Mesendoderm (in vitro differentiated cells): ENCODE data around the gene EEF2K.

Experiments used
- DNase-seq: peaks from one replicate; pipeline ENCODE4 v3.0.0; 2013
- H2AK5ac ChIP-seq: 2 replicates; pipeline ENCODE4 v1.6.1; 2013; ENCODE audit warnings: low read length, inconsistent platforms
- H2BK120ac ChIP-seq: 2 replicates; pipeline ENCODE4 v1.6.1; 2013; ENCODE audit warnings: low read depth, mild to moderate bottlenecking, low read length, moderate library complexity, mixed read lengths
- H2BK15ac ChIP-seq: replicated peaks from 2 replicates; pipeline ENCODE4 v1.6.1; 2013; ENCODE audit warnings: low read depth, mild to moderate bottlenecking, moderate library complexity
- H2BK5ac ChIP-seq: 2 replicates; pipeline ENCODE4 v1.6.1; 2013; ENCODE audit warnings: low read length, inconsistent platforms
- H3K18ac ChIP-seq: 2 replicates; pipeline ENCODE4 v1.6.1; 2013; ENCODE audit warnings: mild to moderate bottlenecking, low read length, mixed read lengths
- H3K23ac ChIP-seq: one replicate; pipeline ENCODE4 v1.6.1; 2013; ENCODE audit warnings: low read length
- H3K27ac ChIP-seq: 2 replicates; pipeline ENCODE4 v1.5.1; 2013; ENCODE audit warnings: low read depth, mild to moderate bottlenecking, inconsistent platforms, low read length, moderate library complexity
- H3K27me3 ChIP-seq: 2 replicates; pipeline ENCODE4 v1.6.1; 2013; ENCODE audit warnings: low read length, control low read depth, mild to moderate bottlenecking, inconsistent platforms; ENCODE audit not compliant: insufficient read depth, poor library complexity
- H3K36me3 ChIP-seq: 2 replicates; pipeline ENCODE4 v1.6.1; 2013; ENCODE audit warnings: low read length, inconsistent platforms; ENCODE audit not compliant: control insufficient read depth, insufficient read depth
- H3K4ac ChIP-seq: one replicate; pipeline ENCODE4 v1.6.1; 2013; ENCODE audit warnings: low read depth, mild to moderate bottlenecking, low read length, moderate library complexity
- H3K4me1 ChIP-seq: 2 replicates; pipeline ENCODE4 v1.6.1; 2013; ENCODE audit warnings: low read depth, low read length, inconsistent platforms; ENCODE audit not compliant: control insufficient read depth
- H3K4me2 ChIP-seq: 2 replicates; pipeline ENCODE4 v1.6.1; 2013; ENCODE audit warnings: low read length
- H3K4me3 ChIP-seq: 2 replicates; pipeline ENCODE4 v1.5.1; 2013; ENCODE audit warnings: mild to moderate bottlenecking, low read length
- H3K56ac ChIP-seq: one replicate; pipeline ENCODE4 v1.6.1; 2013; ENCODE audit warnings: low read length
- H3K79me1 ChIP-seq: 2 replicates; pipeline ENCODE4 v1.6.1; 2013; ENCODE audit warnings: low read length, inconsistent platforms
- H3K79me2 ChIP-seq: 2 replicates; pipeline ENCODE4 v1.6.1; 2013; ENCODE audit warnings: mild to moderate bottlenecking, low read length; ENCODE audit not compliant: control insufficient read depth, insufficient read depth
- H3K9ac ChIP-seq: 2 replicates; pipeline ENCODE4 v1.6.1; 2013; ENCODE audit warnings: low read length, inconsistent platforms
- H4K5ac ChIP-seq: one replicate; pipeline ENCODE4 v1.6.1; 2013; ENCODE audit warnings: low read length
- H4K8ac ChIP-seq: one replicate; pipeline ENCODE4 v1.6.1; 2013; ENCODE audit warnings: low read depth, mild to moderate bottlenecking, control low read depth, low read length, moderate library complexity
- WGBS: extraction: QIAGEN DNeasy Blood & Tissue Kit; methylation state at CpG from one replicate; pipeline ENCODE4 v1.1.7; 2013; ENCODE audit warnings: low lambda C conversion rate, missing lambda C conversion rate; ENCODE audit not compliant: insufficient coverage; ENCODE audit errors: extremely low coverage; 5-methylcytosine and 5-hydroxymethylcytosine counted together

The EEF2K gene

GRCh38 chr16:22220069-22220440 is 14.0 kb downstream of the EEF2K start:
- no peaks in the 10 kb centered on the region for H3K36me3 ChIP-seq
- H3K4me1 ChIP-seq: no peaks in the 10 kb centered on the region
- no peaks in the 10 kb centered on the region for H3K27me3 ChIP-seq
- WGBS: no CpG with 5 or more reads among the region's 11 CpGs
- H3K27ac ChIP-seq: no peak overlapping the region
- no peak overlapping the region for H3K4me2 ChIP-seq
- H3K4me3 ChIP-seq: no peak overlapping the region
- H2AK5ac ChIP-seq: no peak overlapping the region
- no peak for DNase-seq
- no peaks in the 10 kb centered on the region for H3K79me1 ChIP-seq
- no peak overlapping the region for H3K56ac ChIP-seq
- H3K23ac ChIP-seq: no peak overlapping the region
- no peak overlapping the region for H4K5ac ChIP-seq
- H4K8ac ChIP-seq: no peak overlapping the region
- no peak overlapping the region for H3K18ac ChIP-seq
- no peaks in the 10 kb centered on the region for H3K79me2 ChIP-seq
- no peak overlapping the region for H2BK120ac ChIP-seq
- H2BK5ac ChIP-seq: no peak overlapping the region
- no peak overlapping the region for H2BK15ac ChIP-seq
- H3K4ac ChIP-seq: no peak overlapping the region
- H3K9ac ChIP-seq: no peak overlapping the region

- H3K18ac ChIP-seq: no peak overlapping the region
- H3K79me2 ChIP-seq: no peaks in the 10 kb centered on the region
- H3K4me2 ChIP-seq: no peak overlapping the region
- no peak overlapping the region for H4K5ac ChIP-seq
- no peak overlapping the region for H3K27ac ChIP-seq
- no peak overlapping the region for H2BK120ac ChIP-seq
- H2BK5ac ChIP-seq: no peak overlapping the region
- no peak overlapping the region for H4K8ac ChIP-seq
- H2BK15ac ChIP-seq: no peak overlapping the region
- no peaks in the 10 kb centered on the region for H3K27me3 ChIP-seq
- H2AK5ac ChIP-seq: no peak overlapping the region
- no peak overlapping the region for H3K4ac ChIP-seq
- no peaks in the 10 kb centered on the region for H3K4me1 ChIP-seq
- H3K36me3 ChIP-seq: no peaks in the 10 kb centered on the region
- DNase-seq: no peak
- H3K4me3 ChIP-seq: no peak overlapping the region
- no peak overlapping the region for H3K23ac ChIP-seq
- H3K56ac ChIP-seq: no peak overlapping the region
- no peak overlapping the region for H3K9ac ChIP-seq
- no CpG with 5 or more reads among the region's 9 CpGs for WGBS
- no peaks in the 10 kb centered on the region for H3K79me1 ChIP-seq
These were observed 14.6 kb downstream of the EEF2K start for GRCh38 chr16:22220714-22221113.

- Histone ChIP-seq H3K4me3 (no peak overlapping the region), H2AK5ac (no peak overlapping the region), H3K18ac (no peak overlapping the region), H3K56ac (no peak overlapping the region), H3K9ac (no peak overlapping the region), H4K5ac (no peak overlapping the region), H3K4ac (no peak overlapping the region), H3K27ac (no peak overlapping the region), H4K8ac (no peak overlapping the region), H3K79me2 (no peaks in the 10 kb centered on the region), H3K79me1 (no peaks in the 10 kb centered on the region), H3K27me3 (no peaks in the 10 kb centered on the region), H3K4me1 (no peaks in the 10 kb centered on the region), H3K23ac (no peak overlapping the region), H2BK120ac (no peak overlapping the region), H3K36me3 (no peaks in the 10 kb centered on the region), H3K4me2 (no peak overlapping the region), H2BK15ac (no peak overlapping the region), H2BK5ac (no peak overlapping the region)
- DNase-seq: no peak
- no CpG with 5 or more reads among the region's 2 CpGs for WGBS
These were observed 15.9 kb downstream of the EEF2K start for GRCh38 chr16:22222006-22222405.

GRCh38 chr16:22222998-22223397 is 16.9 kb downstream of the EEF2K start:
- no peak overlapping the region for H2BK5ac ChIP-seq
- DNase-seq: no peak
- no peak overlapping the region for H2AK5ac ChIP-seq
- H4K8ac ChIP-seq: no peak overlapping the region
- H3K79me2 ChIP-seq: no peaks in the 10 kb centered on the region
- no peak overlapping the region for H3K4me3 ChIP-seq
- WGBS: no CpG with 5 or more reads among the region's 1 CpG
- no peaks in the 10 kb centered on the region for H3K36me3 ChIP-seq
- H3K4me1 ChIP-seq: no peaks in the 10 kb centered on the region
- no peak overlapping the region for H2BK120ac ChIP-seq
- no peak overlapping the region for H4K5ac ChIP-seq
- H3K27ac ChIP-seq: no peak overlapping the region
- no peak overlapping the region for H3K9ac ChIP-seq
- H3K4ac ChIP-seq: no peak overlapping the region
- no peak overlapping the region for H3K23ac ChIP-seq
- H3K56ac ChIP-seq: no peak overlapping the region
- no peak overlapping the region for H3K4me2 ChIP-seq
- no peaks in the 10 kb centered on the region for H3K27me3 ChIP-seq
- no peak overlapping the region for H2BK15ac ChIP-seq
- H3K79me1 ChIP-seq: no peaks in the 10 kb centered on the region
- H3K18ac ChIP-seq: no peak overlapping the region

- H3K23ac ChIP-seq: no peak overlapping the region
- H2BK15ac ChIP-seq: no peak overlapping the region
- H3K4me2 ChIP-seq: no peak overlapping the region
- no peak overlapping the region for H3K9ac ChIP-seq
- DNase-seq: no peak
- no CpG with 5 or more reads among the region's 7 CpGs for WGBS
- H3K27me3 ChIP-seq: no peaks in the 10 kb centered on the region
- no peak overlapping the region for H3K56ac ChIP-seq
- H2BK120ac ChIP-seq: no peak overlapping the region
- H3K79me2 ChIP-seq: no peaks in the 10 kb centered on the region
- H4K8ac ChIP-seq: no peak overlapping the region
- H2BK5ac ChIP-seq: no peak overlapping the region
- no peak overlapping the region for H3K27ac ChIP-seq
- no peak overlapping the region for H2AK5ac ChIP-seq
- H3K4me1 ChIP-seq: no peaks in the 10 kb centered on the region
- H3K18ac ChIP-seq: no peak overlapping the region
- no peaks in the 10 kb centered on the region for H3K79me1 ChIP-seq
- no peak overlapping the region for H3K4me3 ChIP-seq
- H3K36me3 ChIP-seq: no peaks in the 10 kb centered on the region
- no peak overlapping the region for H3K4ac ChIP-seq
- H4K5ac ChIP-seq: no peak overlapping the region
These were observed 19.0 kb downstream of the EEF2K start for GRCh38 chr16:22225060-22225459.

- H3K79me1 ChIP-seq: no peaks in the 10 kb centered on the region
- H2AK5ac ChIP-seq: no peak overlapping the region
- H2BK5ac ChIP-seq: no peak overlapping the region
- no peak overlapping the region for H3K18ac ChIP-seq
- H4K8ac ChIP-seq: no peak overlapping the region
- H3K27ac ChIP-seq: no peak overlapping the region
- H3K4ac ChIP-seq: no peak overlapping the region
- no peak overlapping the region for H2BK120ac ChIP-seq
- no peak overlapping the region for H2BK15ac ChIP-seq
- no peak for DNase-seq
- H3K4me1 ChIP-seq: no peaks in the 10 kb centered on the region
- no peak overlapping the region for H3K4me3 ChIP-seq
- no CpG with 5 or more reads among the region's 7 CpGs for WGBS
- no peak overlapping the region for H3K4me2 ChIP-seq
- H3K27me3 ChIP-seq: no peaks in the 10 kb centered on the region
- H3K36me3 ChIP-seq: no peaks in the 10 kb centered on the region
- H3K56ac ChIP-seq: no peak overlapping the region
- no peak overlapping the region for H3K9ac ChIP-seq
- H3K79me2 ChIP-seq: no peaks in the 10 kb centered on the region
- H3K23ac ChIP-seq: no peak overlapping the region
- no peak overlapping the region for H4K5ac ChIP-seq
These were observed 23.8 kb downstream of the EEF2K start for GRCh38 chr16:22229889-22230288.
